Mononuclear cell (primary cell): ENCODE results near the gene SHROOM2. TPM values are rescaled to one million over a fixed set of nuclear protein-coding genes. Genes with fewer than 3 reads are reported as not detected.

Experiments used
- H3K27me3 ChIP-seq: 2 replicates; pipeline ENCODE4 v1.6.0; 2011; ENCODE audit warnings: low read length, control low read depth; ENCODE audit not compliant: insufficient read depth
- H3K4me1 ChIP-seq: 2 replicates; pipeline ENCODE4 v1.5.1; 2011; ENCODE audit warnings: mild to moderate bottlenecking, low read length, control low read depth; ENCODE audit not compliant: insufficient read depth
- H3K4me3 ChIP-seq: 2 replicates; pipeline ENCODE4 v1.5.1; 2011; ENCODE audit warnings: mild to moderate bottlenecking, low read length, moderate library complexity
- H3K9me3 ChIP-seq: 2 replicates; pipeline ENCODE4 v1.5.1; 2011; ENCODE audit warnings: low read depth, mild to moderate bottlenecking, control low read depth, low read length
- total RNA-seq: library from RNA; depleted of rRNA; stranded (reverse); fragments of >200 nt; gene quantifications from one replicate; pipeline ENCODE4 v1.2.3, GENCODE V29; 2012

The SHROOM2 gene
- total RNA-seq, 1 donor = under 0.01 TPM

DNA sequence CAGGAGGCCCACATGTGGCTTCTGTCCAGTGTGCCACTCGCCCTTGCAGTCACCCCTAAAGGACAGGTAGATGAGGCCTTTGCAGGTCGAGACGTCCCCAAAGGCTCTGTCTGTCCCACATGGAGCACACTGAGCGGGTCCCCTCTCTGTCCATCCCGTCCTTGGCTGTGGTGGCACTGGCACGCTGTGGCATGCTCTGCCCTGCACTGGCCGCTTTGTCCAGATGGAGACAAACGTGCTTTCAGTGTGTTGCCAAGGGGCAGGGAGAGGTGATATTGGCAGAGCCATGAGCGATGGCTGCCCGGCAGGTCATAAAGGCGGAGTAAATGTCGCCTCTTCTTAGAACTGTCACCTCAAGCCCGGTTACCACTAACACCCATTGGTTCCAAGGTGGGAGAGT is 94.0 kb downstream of the SHROOM2 start:
- no peaks in the 10 kb centered on the region for H3K9me3 ChIP-seq
- H3K4me1 ChIP-seq = peaks cover 2% of the 10 kb centered on the region
- H3K4me3 ChIP-seq = no peak overlapping the region
- no peaks in the 10 kb centered on the region for H3K27me3 ChIP-seq

DNA sequence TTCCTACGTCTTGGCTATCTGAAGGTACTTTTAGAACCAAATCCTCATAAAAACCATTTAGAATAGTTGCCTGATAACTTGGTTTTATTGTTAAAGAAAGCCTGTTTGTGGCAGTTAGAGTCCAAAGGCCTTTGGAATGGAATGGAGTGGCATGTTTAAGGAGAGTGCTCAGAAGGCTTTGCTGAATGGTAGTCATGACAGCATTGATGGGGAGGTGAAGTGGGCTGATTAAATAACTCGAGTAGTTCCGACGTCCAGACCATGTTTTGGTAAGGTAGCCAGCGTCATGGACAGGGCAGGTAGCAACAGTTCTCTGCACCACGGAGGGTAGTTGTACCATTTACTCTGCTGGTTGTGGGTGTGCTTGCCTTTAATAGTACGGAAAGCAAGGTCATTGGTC is 94.6 kb downstream of the SHROOM2 start:
- peaks cover 7% of the 10 kb centered on the region for H3K4me1 ChIP-seq

DNA sequence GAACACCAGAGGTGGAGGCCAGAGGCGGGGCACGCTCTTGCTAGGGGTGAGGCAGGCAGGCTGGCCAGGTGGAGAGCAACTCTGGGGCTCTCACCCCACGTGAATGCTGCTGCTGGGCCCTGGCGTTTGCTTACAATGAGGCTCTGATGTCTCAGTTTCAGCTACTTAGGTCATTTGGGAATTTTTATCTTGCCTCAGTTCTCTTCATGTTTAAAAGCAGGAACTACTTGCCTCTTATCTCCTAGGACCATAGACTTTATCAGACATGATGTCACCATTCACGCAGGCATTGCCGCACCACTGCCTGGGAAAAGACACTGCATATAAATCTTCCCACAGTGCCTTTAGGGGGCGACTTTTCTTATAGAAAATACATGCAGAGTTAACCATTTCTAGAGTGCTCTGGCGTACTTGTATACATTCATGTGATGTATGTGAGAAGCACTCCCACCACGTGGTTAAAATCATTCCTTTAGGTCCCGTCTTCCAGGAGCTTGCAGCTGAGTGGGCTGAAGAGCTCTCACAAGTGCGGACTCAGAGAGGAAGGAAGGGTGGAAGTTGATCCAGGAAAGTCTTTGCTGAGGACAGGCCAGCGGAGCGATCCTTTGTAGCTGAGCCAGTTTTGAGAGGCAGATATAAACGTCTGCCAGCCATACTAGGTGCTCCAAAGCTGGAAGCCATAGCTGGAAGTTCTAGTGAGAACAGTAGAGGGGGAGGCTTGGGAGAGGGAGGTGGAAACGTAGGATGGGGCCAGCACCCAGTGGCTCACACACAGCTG is 96.6 kb downstream of the SHROOM2 start:
- H3K27me3 ChIP-seq = no peaks in the 10 kb centered on the region
- peaks cover 11% of the 10 kb centered on the region for H3K4me1 ChIP-seq
- no peak overlapping the region for H3K4me3 ChIP-seq
- no peaks in the 10 kb centered on the region for H3K9me3 ChIP-seq

More for the DNA sequence above, 94.6 kb downstream of the SHROOM2 start:
- H3K9me3 ChIP-seq = no peaks in the 10 kb centered on the region
- no peak overlapping the region for H3K4me3 ChIP-seq
- H3K27me3 ChIP-seq = no peaks in the 10 kb centered on the region

DNA sequence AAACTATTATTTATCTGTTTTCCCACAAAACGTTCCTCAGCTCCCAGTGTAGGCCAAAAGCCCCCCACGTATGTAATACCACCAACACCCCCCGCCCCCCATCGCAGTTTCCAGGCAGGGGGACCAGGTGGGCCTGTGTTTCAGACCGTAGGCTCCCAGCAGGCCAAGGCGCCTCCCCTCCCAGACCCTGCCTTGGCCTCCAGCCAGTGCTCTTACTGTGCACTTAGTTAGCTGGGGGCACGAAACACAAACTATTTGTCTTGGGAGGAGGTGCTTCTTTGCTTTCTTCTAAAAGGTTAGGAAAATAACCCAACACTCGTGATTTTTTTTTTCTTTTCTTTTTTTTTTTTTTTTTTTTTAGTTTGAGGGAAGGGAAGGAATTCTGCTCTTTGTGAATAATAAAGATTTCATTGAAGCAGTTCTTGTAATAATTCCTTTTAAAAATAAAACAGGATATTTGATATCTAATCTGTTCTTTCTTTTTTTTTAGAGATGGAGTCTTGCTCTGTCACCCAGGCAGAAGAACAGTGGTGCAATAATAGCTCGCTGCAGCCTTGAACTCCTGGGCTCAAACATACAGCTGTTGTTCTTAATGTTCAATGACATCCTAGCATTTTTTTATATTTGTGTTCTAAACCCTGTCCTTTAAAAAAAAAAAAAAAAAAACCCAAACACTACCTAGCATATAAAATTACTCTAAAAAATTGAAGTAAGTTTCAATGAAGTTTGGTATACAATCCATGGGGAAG is 98.0 kb downstream of the SHROOM2 start:
- no peaks in the 10 kb centered on the region for H3K27me3 ChIP-seq
- peaks cover 11% of the 10 kb centered on the region for H3K4me1 ChIP-seq
- no peaks in the 10 kb centered on the region for H3K9me3 ChIP-seq
- H3K4me3 ChIP-seq = no peak overlapping the region

DNA sequence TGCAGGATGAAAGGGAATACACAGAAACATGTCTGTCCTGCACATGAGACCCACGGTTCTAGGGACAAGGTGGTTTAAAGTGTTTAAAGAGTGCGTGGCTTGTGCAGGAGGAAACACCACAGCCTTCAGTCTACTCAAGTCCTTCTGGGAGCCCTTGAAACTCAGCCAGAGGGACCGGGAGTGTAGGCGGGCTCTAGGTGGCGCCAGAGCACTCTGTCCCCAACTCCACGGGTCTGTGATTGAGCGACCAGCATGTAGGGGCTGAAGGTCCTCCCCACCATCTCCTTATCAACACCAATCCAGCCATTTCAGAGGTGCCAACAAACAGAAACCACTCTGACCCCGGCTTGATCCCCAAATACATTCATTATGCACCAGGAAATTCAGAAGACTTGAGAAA is 98.9 kb downstream of the SHROOM2 start:
- H3K27me3 ChIP-seq = no peaks in the 10 kb centered on the region
- H3K9me3 ChIP-seq = no peaks in the 10 kb centered on the region
- H3K4me3 ChIP-seq = no peak overlapping the region
- peaks cover 11% of the 10 kb centered on the region for H3K4me1 ChIP-seq

DNA sequence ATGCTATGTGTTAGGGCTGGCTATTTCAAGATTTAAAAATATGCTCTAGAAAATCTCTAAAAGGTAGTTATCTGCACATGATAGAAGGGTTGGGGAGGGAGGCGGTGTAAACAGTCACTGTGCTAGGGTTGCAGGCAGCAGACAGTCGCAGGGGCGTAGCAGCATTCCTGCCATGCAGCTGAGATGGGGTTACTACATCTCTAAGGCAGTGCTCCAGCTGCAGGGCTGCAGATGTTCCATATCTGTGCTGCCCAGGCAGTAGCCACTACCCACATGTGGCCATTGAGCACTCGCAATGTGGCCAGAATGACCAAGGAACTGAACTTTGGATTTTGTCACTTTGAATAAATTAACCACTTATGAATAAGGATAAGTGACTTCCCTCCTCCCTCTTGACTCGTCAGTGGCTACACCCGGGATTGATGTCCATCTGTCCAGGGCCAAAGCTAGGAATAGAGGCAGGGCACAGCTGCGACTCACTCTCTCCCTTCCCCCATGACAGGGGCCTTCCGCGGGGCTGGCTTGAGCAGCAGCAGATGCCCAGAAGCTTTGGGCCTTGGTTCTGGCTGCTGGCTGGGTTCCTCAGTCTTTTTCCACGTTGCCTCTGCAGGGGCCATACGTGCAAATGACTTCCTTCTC is 101.5 kb downstream of the SHROOM2 start:
- no peak overlapping the region for H3K4me3 ChIP-seq
- no peaks in the 10 kb centered on the region for H3K9me3 ChIP-seq
- H3K27me3 ChIP-seq = no peaks in the 10 kb centered on the region
- H3K4me1 ChIP-seq = peaks cover 11% of the 10 kb centered on the region

DNA sequence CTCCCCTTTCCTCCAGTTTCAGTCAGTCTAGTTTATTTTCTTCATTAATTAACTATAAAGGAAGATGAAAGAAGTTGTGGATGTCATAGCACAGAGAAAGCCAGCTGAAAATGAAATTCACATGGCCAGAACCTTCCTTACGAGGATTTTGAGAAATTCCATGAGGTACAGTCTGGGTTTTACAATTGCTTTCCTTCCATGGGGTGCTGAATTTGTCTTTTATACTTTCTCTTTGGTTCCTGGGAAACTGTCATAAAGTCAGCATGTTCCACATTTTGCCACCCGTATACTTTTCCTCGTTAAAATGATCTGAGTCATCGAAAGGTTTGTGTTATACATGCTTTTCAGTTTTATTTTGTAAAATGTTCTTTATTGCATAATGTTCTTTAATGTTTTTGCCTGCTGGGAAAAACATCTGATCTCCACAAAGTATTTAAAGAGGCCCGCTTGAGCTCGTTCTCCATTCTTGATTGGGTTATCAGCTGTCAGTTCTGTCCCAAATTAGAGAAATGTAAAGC is 102.8 kb downstream of the SHROOM2 start:
- Histone ChIP-seq H3K4me3 (no peak overlapping the region), H3K9me3 (no peaks in the 10 kb centered on the region), H3K27me3 (no peaks in the 10 kb centered on the region), H3K4me1 (peaks cover 11% of the 10 kb centered on the region)

DNA sequence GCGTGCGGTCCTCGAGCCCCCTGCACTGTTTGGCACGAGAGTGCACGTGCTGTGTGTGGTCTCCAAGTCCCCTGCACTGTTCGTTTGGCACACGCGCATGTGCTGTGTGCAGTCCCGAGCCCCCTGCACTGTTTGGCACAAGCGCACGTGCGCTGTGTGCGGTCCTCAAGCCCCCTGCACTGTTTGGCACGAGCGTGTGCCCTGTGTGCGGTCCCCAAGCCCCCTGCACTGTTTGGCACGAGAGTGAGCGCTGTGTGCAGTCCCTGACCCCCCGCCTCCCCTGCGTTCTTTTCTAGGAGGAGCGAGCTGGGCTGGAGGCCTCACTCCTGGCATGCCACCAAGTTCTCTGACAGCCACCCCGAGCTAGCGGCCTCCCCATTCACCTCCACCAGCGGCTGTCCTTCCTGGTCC is 104.5 kb downstream of the SHROOM2 start:
- no peaks in the 10 kb centered on the region for H3K27me3 ChIP-seq
- H3K4me3 ChIP-seq = no peak overlapping the region
- H3K4me1 ChIP-seq = peaks cover 4% of the 10 kb centered on the region
- H3K9me3 ChIP-seq = no peaks in the 10 kb centered on the region

DNA sequence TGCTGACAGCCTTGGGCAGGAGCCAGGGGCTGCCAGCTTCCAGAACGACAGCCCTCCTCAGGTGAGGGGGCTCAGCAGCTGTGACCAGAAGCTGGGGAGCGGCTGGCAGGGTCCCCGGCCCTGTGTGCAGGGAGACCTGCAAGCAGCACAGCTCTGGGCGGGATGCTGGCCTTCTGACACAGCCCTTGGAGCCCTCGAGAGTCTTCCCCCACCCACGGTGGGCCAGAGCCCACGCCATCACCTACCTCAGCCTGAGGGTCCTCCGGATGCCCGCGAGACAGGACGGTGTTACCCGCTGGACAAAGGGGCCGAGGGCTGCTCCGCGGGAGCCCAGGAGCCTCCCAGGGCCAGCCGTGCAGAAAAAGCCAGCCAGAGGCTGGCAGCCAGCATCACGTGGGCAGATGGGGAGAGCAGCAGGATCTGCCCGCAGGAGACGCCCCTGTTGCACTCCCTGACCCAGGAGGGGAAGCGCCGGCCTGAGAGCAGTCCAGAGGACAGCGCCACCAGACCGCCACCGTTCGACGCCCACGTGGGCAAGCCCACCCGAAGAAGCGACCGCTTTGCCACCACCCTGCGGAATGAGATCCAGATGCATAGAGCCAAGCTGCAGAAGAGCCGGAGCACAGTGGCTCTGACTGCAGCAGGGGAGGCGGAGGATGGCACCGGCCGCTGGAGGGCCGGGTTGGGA is 109.1 kb downstream of the SHROOM2 start:
- H3K9me3 ChIP-seq = no peaks in the 10 kb centered on the region
- H3K4me3 ChIP-seq = no peak overlapping the region
- H3K27me3 ChIP-seq = no peaks in the 10 kb centered on the region
- H3K4me1 ChIP-seq = no peaks in the 10 kb centered on the region

DNA sequence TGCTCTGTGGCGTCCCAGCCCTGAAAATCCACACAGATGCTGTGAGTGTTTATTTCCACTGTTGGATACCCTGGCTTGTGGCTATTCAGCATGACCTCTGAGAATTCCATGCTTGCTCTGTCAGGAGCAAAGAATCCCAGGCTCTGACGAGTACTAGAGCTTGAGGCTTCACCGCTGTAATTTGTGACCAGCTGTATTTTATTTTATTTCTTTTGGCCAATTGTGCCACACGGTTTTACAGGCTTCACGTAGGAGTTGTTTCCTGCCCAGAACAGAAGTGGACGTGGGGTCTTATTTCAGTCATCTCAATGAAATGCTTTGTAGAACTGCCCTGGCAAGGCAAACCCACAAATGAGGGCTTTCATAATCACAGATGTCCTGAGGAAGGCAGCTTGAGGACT is 111.5 kb downstream of the SHROOM2 start:
- Histone ChIP-seq H3K9me3 (no peaks in the 10 kb centered on the region), H3K4me3 (no peak overlapping the region), H3K27me3 (no peaks in the 10 kb centered on the region), H3K4me1 (no peaks in the 10 kb centered on the region)

DNA sequence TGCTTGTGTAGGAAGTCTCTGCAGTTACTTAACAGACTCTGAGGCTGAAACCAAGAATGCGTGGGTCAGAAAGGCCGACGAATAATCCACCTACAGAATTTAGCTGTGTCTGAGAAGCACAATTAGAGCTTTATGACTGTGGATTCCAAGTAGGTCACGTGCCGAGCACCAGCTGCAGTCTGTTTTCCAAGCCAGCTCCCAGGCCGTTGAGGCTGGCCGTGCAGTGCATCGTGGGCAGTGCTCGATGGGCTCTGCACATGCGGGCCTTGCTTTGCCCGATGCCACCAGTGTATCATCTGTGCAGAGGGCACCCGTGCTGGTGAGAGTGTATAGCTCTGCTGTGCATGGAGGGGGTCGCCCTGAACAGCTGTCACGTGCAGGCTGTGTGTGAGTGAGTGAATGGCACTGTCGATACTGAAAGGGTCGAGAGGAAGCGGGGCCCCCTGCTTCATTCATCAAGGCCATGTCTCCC is 113.4 kb downstream of the SHROOM2 start:
- no peak overlapping the region for H3K4me3 ChIP-seq
- no peaks in the 10 kb centered on the region for H3K9me3 ChIP-seq
- H3K4me1 ChIP-seq = no peaks in the 10 kb centered on the region
- H3K27me3 ChIP-seq = no peaks in the 10 kb centered on the region

DNA sequence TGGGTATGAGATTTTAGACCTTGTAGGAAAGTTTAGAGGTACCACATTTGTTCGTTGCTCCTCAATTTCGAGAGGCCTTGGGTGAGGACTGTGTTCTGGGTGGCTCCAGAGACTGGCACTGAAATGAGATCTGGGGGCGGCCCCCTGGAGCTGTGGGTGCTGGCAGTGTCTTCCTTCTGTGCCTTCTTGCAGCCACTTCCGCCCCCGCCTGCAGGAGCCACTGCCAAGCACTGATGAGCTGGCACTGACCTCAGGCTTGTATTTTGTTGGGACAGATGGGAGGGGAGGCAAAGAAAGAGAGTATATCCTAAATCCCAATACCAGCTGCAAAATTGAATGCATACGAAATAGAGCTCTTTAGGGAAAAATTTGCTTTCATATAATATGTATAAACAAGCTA is 116.4 kb downstream of the SHROOM2 start:
- no peaks in the 10 kb centered on the region for H3K9me3 ChIP-seq
- no peaks in the 10 kb centered on the region for H3K4me1 ChIP-seq
- H3K27me3 ChIP-seq = no peaks in the 10 kb centered on the region
- H3K4me3 ChIP-seq = no peak overlapping the region

DNA sequence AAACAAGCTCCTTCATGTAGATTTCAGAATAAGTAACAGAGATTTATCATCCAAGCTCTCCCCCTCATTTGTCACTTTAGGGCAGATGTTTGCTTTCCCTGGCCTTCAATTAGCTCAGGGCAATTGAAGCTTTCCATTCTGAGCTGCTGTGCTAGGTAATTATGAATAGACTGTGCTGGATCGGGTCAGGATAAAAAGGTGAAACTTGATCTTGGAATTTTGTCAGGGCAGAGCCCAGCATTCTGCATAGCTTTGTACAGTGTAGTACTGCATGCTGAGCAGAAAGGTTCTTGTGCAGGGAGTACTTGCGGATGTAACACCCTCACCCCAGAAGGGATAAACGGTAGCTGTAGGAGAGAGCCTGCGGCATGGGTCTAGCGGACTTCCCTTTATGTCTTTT is 116.9 kb downstream of the SHROOM2 start:
- Histone ChIP-seq H3K4me1 (no peaks in the 10 kb centered on the region), H3K9me3 (no peaks in the 10 kb centered on the region), H3K4me3 (no peak overlapping the region), H3K27me3 (no peaks in the 10 kb centered on the region)

DNA sequence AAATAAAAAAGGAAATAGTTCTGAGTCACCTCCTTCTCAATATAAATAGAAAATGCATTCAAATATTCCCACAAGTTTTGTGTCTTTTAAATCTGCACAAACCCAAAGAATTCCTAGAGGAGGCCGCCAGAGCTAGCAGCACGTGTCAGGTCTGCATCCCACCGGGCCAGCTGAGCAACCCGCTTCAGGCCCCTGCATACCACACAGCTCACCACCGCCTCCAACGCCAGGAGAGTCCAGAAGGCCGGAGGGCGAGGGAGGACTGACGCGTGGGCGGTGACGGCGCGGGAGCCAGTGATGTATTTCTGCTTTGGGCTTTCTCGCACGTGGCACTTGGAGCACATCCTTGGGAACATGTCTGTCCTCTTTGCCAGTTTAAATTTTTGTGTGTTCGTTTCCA is 119.1 kb downstream of the SHROOM2 start:
- Histone ChIP-seq H3K4me1 (no peaks in the 10 kb centered on the region), H3K4me3 (no peak overlapping the region), H3K27me3 (no peaks in the 10 kb centered on the region), H3K9me3 (no peaks in the 10 kb centered on the region)

DNA sequence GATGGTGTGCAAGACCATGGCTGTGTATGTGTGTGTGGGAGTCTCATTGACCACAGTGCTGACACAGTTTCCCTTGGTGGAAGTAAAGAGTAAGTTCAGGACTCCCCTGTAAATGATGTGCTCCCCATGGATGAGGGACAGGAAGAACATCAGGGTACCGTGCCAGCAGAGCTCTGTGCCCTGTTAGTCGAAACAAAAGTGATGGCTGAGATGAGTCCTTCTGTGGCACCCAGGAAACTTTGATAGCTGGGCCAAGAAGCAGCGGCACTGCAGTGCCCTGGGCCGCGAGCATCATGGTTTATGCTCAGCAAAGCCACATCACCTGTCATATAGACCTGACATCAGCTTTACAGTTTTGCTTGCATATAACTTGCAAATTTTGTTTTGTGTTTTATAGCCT is 119.5 kb downstream of the SHROOM2 start:
- no peak overlapping the region for H3K4me3 ChIP-seq

More for the DNA sequence above, 119.5 kb downstream of the SHROOM2 start:
- Histone ChIP-seq H3K9me3 (no peaks in the 10 kb centered on the region), H3K27me3 (no peaks in the 10 kb centered on the region), H3K4me1 (no peaks in the 10 kb centered on the region)
